CD4-positive, alpha-beta T cell (primary cell): ENCODE measurements around the gene SLC35F6. TPM values are rescaled to one million over a fixed set of nuclear protein-coding genes. Genes with fewer than 3 reads are reported as not detected.

Experiments
- ATAC-seq: fragments of 200-7000 bp; cut with Tn5 transposase; one replicate; pipeline ENCODE4 v1.10.0; 2022; ENCODE audit warnings: mild to moderate bottlenecking; ENCODE audit not compliant: poor library complexity
- CTCF ChIA-PET: fragments of 350-600 bp; sonication (Branson Sonifier 250); formaldehyde crosslinking; loops from one replicate; lab custom pipeline; 2021; ENCODE audit warnings: antibody characterized with exemption, inconsistent platforms; lab: Charles Lee
- POLR2A ChIA-PET: fragments of 350-600 bp; sonication (Branson Sonifier 250); formaldehyde crosslinking; loops from one replicate; lab custom pipeline; 2021; ENCODE audit warnings: antibody characterized with exemption, inconsistent platforms; lab: Charles Lee
- DNase-seq, 14 experiments: peaks; one replicate each; pipeline ENCODE4 v3.0.0-alpha.2; 2013 to 2020; ENCODE audit warnings: mixed read lengths in 2 of 14
- H3K27ac ChIP-seq, 2 donors: one replicate each; pipeline versions ENCODE4 v1.5.1 to v1.7.0; 2013; ENCODE audit warnings: low read length in 2 of 2, low read depth in 1 of 2, mild to moderate bottlenecking in 1 of 2
- H3K27me3 ChIP-seq, 2 experiments: 1 replicate in 1 of 2; 2 replicates in 1 of 2; pipeline versions ENCODE4 v1.6.1 to v1.7.0; 2013; ENCODE audit warnings: low read length in 2 of 2, control low read depth in 1 of 2, mild to moderate bottlenecking in 1 of 2, moderate library complexity in 1 of 2; ENCODE audit not compliant: insufficient read depth in 2 of 2, control insufficient read depth in 1 of 2
- H3K36me3 ChIP-seq: one replicate; pipeline ENCODE4 v1.6.1; 2013; ENCODE audit warnings: low read length, control low read depth; ENCODE audit not compliant: insufficient read depth
- H3K4me1 ChIP-seq: one replicate; pipeline ENCODE4 v1.6.1; 2013; ENCODE audit warnings: low read length, control low read depth; ENCODE audit not compliant: insufficient read depth
- H3K4me3 ChIP-seq: one replicate; pipeline ENCODE4 v1.5.1; 2013; ENCODE audit warnings: mild to moderate bottlenecking, low read length, moderate library complexity
- H3K9me3 ChIP-seq, 2 experiments: 1 replicate in 1 of 2; 2 replicates in 1 of 2; pipeline versions ENCODE4 v1.6.1 to v1.7.0; 2013; ENCODE audit warnings: low read length in 2 of 2, mild to moderate bottlenecking in 2 of 2, control low read depth in 1 of 2, moderate library complexity in 1 of 2; ENCODE audit not compliant: control insufficient read depth in 1 of 2, insufficient read depth in 1 of 2
- H3K27ac Mint-ChIP-seq: one replicate; pipeline ENCODE4 v1.8.0; 2020; ENCODE audit warnings: mixed read lengths
- H3K27me3 Mint-ChIP-seq: one replicate; pipeline ENCODE4 v1.8.0; 2021; ENCODE audit warnings: mixed read lengths
- H3K36me3 Mint-ChIP-seq: one replicate; pipeline ENCODE4 v1.8.0; 2021; ENCODE audit warnings: low read depth, mixed read lengths
- H3K4me1 Mint-ChIP-seq: one replicate; pipeline ENCODE4 v1.8.0; 2021; ENCODE audit warnings: low read depth, mixed read lengths
- H3K4me3 Mint-ChIP-seq: one replicate; pipeline ENCODE4 v1.8.0; 2020; ENCODE audit warnings: mild to moderate bottlenecking, mixed read lengths
- H3K9me3 Mint-ChIP-seq: one replicate; pipeline ENCODE4 v1.8.0; 2020; ENCODE audit warnings: mixed read lengths
- intact Hi-C, 2 experiments: fragments of 100-400 bp; cut with DNase I in 1 of 2; cut with micrococcal nuclease in 1 of 2; formaldehyde crosslinking; loops; one replicate each; pipeline versions ENCODE4 v1.15.1 to v1.9.0; 2023 to 2025; cut with DNase I, micrococcal nuclease
- total RNA-seq, 174 experiments: library from RNA in 2 of 174; stranded (reverse) in 2 of 174; gene quantifications; one replicate each; pipeline ENCODE4 v1.2.3 and lab custom pipeline; 2021 to 2026
- TF ChIP-seq, protein P1 (sequence below): fragments of 200-600 bp; IDR thresholded peaks from one replicate; pipeline ENCODE4 v1.8.0; 2022; ENCODE audit warnings: antibody characterized with exemption, mild to moderate bottlenecking

SLC35F6 gene
- total RNA-seq, 2 experiments from 2014 or later: 32.0 to 34.2 TPM

DNA sequence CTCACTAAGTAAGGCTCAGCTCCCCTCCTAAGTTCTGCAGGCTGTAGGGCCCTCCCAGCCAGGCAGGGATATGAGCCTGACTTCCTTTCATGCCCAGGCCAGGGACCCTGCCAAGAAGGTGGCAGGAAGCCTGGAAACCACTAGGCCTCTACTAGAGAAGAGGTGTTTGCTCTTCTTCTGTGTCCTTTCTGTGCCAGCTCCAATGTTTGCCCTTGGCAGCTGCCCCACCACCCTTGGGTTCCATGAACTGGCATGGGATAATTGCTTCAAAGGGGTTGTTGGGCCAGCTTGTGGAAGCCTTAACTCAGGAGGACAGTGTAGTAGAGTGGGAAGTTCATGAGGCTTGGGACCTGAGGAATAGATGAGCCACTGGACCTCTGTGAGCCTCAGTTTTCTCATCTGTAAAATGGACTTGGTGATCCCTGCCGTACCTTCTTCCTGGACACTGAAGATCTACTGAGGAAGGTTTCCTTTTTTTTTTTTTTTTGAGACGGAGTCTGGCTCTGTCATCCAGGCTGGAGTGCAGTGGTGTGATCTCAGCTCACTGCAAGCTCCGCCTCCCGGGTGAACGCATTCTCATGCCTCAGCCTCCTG lies 3.9 kb downstream of the SLC35F6 start:
- intact Hi-C loops: loop anchor here in 1 of 2 experiments (10.0 kb wide), 1 partner anchor 1127 kb away; the partner anchor contains the start of genes BABAM2 and RBKS
- Histone ChIP-seq H3K36me3 (peaks cover 7% of the 10 kb centered on the region), H3K4me3 (no peak overlapping the region), H3K9me3 (no peaks in the 10 kb centered on the region), H3K27ac (no peak overlapping the region), H3K4me1 (peaks cover 82% of the 10 kb centered on the region), H3K27me3 (no peaks in the 10 kb centered on the region)
- ATAC-seq (no peak), DNase-seq (no peak)
- Mint-ChIP-seq H3K4me1 (peaks cover 76% of the 10 kb centered on the region), H3K27ac (peak overlapping the region; percentile 81), H3K9me3 (no peaks in the 10 kb centered on the region), H3K4me3 (no peak overlapping the region), H3K27me3 (no peaks in the 10 kb centered on the region), H3K36me3 (peaks cover 25% of the 10 kb centered on the region)
- TF ChIP-seq, protein P1, sequence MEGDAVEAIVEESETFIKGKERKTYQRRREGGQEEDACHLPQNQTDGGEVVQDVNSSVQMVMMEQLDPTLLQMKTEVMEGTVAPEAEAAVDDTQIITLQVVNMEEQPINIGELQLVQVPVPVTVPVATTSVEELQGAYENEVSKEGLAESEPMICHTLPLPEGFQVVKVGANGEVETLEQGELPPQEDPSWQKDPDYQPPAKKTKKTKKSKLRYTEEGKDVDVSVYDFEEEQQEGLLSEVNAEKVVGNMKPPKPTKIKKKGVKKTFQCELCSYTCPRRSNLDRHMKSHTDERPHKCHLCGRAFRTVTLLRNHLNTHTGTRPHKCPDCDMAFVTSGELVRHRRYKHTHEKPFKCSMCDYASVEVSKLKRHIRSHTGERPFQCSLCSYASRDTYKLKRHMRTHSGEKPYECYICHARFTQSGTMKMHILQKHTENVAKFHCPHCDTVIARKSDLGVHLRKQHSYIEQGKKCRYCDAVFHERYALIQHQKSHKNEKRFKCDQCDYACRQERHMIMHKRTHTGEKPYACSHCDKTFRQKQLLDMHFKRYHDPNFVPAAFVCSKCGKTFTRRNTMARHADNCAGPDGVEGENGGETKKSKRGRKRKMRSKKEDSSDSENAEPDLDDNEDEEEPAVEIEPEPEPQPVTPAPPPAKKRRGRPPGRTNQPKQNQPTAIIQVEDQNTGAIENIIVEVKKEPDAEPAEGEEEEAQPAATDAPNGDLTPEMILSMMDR: no peak
- CTCF ChIA-PET: no interaction called here
- POLR2A ChIA-PET: no interaction called here

DNA sequence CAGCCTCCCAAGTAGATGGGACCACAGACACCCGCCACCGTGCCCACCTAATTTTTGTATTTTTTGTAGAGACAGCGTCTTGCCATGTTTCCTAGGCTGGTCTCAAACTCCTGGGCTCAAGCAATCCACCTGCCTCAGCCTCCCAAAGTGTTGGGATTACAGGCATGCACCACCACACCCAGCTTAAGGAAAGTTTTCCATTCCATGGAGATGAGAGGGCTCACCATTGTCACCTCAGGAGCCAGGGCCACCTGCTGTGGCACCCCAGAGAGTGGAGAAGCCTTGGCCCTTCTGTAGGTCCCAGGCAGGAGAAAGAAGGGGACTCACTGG lies 4.6 kb downstream of the SLC35F6 start:
- ChIA-PET POLR2A (no interaction called here), CTCF (no interaction called here)
- Histone ChIP-seq H3K27ac (peak overlapping the region in 1 of 2 donors; percentile 13), H3K9me3 (no peaks in the 10 kb centered on the region), H3K36me3 (peaks cover 7% of the 10 kb centered on the region), H3K4me1 (peaks cover 76% of the 10 kb centered on the region), H3K4me3 (no peak overlapping the region), H3K27me3 (no peaks in the 10 kb centered on the region)
- intact Hi-C loops: loop anchor here in 1 of 2 experiments (10.0 kb wide), 1 partner anchor 1126 kb away; the partner anchor contains the start of genes BABAM2 and RBKS
- no peak overlapping the region for H3K4me3 Mint-ChIP-seq
- peaks cover 23% of the 10 kb centered on the region for H3K36me3 Mint-ChIP-seq
- no peaks in the 10 kb centered on the region for H3K9me3 Mint-ChIP-seq
- H3K27me3 Mint-ChIP-seq: no peaks in the 10 kb centered on the region
- no peak for DNase-seq
- H3K4me1 Mint-ChIP-seq: peaks cover 77% of the 10 kb centered on the region
- no peak for ATAC-seq
- H3K27ac Mint-ChIP-seq: peak overlapping the region; percentile 92
- TF ChIP-seq, protein P1: no peak

DNA sequence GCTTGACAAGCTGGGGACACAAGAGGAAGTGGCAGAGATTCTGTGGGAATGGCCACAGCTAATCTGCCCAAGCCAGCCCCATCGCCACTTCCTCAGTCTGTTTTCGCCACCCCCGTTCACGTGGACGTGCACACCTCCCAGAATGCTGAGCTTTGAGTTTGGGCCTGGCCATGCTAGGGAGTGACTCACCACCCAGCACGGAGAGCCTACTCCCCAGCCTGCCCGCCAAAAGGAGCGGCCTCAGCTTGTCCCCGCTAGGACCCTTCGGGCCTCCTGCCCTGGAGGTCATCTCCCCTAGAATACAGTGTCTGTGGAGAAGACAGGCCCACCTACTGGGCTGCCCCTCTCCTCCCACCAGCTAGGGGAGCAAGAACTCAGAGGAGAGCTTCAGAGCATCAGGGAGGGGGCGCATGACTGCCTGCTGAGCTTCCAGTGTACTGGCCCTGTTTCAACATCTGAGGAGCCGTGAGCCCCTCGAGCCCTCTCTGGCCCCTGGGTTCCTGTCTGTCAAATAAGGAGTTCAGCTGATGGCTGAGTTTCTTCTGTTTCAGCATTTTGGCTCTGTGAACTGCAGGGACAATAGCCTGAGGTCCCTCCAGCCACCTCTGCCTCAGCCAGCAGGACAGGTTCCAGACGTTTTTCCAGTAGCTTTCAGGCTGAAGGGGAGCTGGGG lies 5.1 kb downstream of the SLC35F6 start:
- ChIA-PET CTCF (no interaction called here), POLR2A (no interaction called here)
- Mint-ChIP-seq H3K27me3 (no peaks in the 10 kb centered on the region), H3K4me3 (peak overlapping the region; percentile 25), H3K27ac (peak overlapping the region; percentile 92), H3K36me3 (peaks cover 23% of the 10 kb centered on the region), H3K9me3 (no peaks in the 10 kb centered on the region), H3K4me1 (peaks cover 81% of the 10 kb centered on the region)
- intact Hi-C loops: loop anchor here in 1 of 2 experiments (10.0 kb wide), 1 partner anchor 1126 kb away; the partner anchor contains the start of genes BABAM2 and RBKS
- H3K27me3 ChIP-seq: no peaks in the 10 kb centered on the region
- peaks cover 74% of the 10 kb centered on the region for H3K4me1 ChIP-seq
- TF ChIP-seq, protein P1: no peak
- ATAC-seq: no peak
- H3K36me3 ChIP-seq: peaks cover 12% of the 10 kb centered on the region
- H3K27ac ChIP-seq: peak overlapping the region in 1 of 2 donors; percentile 13
- H3K9me3 ChIP-seq: no peaks in the 10 kb centered on the region
- no peak overlapping the region for H3K4me3 ChIP-seq
- DNase-seq: peak in 4 of 14 experiments; percentile 9 to 77 (median 64)
